ENCODE measurements around the gene CDCP2.

Gene CDCP2

GRCh38 chr1:54144366-54144765 is 8.4 kb downstream of the CDCP2 start:
- Histone ChIP-seq H2BK120ac (ENCODE audit: low read depth, low read length) (no peak overlapping the region), H4K8ac (ENCODE audit: low read length) (no peak overlapping the region), H3K9me3 (ENCODE audit: control insufficient read depth, low read length) (no peaks in the 10 kb centered on the region), H2BK15ac (ENCODE audit: low read depth, poor library complexity, severe bottlenecking) (no peak overlapping the region), H2AK5ac (ENCODE audit: low read length, severe bottlenecking) (peak overlapping the region; percentile 9), H3K14ac (ENCODE audit: low read length in 2 of 2) (no peak overlapping the region), H2AFZ (ENCODE audit: low read depth, low read length) (no peak overlapping the region), H3K27ac (ENCODE audit: low read length, poor library complexity, severe bottlenecking) (no peak overlapping the region), H2BK12ac (ENCODE audit: low read length in 2 of 2) (no peak overlapping the region), H3K4me3 (ENCODE audit: insufficient read depth in 1 of 2, low read depth in 1 of 2, low read length in 2 of 2) (no peak overlapping the region), H3K27me3 (ENCODE audit: control insufficient read depth in 1 of 2, insufficient read depth in 1 of 2, low read length in 2 of 2) (peaks cover 14 to 22% of the 10 kb centered on the region in 2 experiments), H4K91ac (ENCODE audit: low read length) (no peak overlapping the region), H3K18ac (ENCODE audit: low read depth in 1 of 2, low read length in 2 of 2) (no peak overlapping the region), H3K23ac (ENCODE audit: low read length in 2 of 2) (no peak overlapping the region), H3K79me1 (replicated peaks; ENCODE audit: low read length, poor library complexity, severe bottlenecking) (no peaks in the 10 kb centered on the region), H3K9ac (ENCODE audit: low read length) (no peak overlapping the region), H3K4ac (ENCODE audit: low read depth in 1 of 2, low read length in 2 of 2) (no peak overlapping the region), H2BK5ac (ENCODE audit: low read depth, low read length, poor library complexity, severe bottlenecking) (no peak overlapping the region), H3K36me3 (ENCODE audit: control insufficient read depth in 1 of 2, insufficient read depth in 2 of 2, low read depth in 1 of 2, low read length in 2 of 2) (no peaks in the 10 kb centered on the region), H3K4me2 (ENCODE audit: low read length, poor library complexity, severe bottlenecking) (no peak overlapping the region), H3K4me1 (ENCODE audit: control insufficient read depth, insufficient read depth, low read depth, low read length) (no peaks in the 10 kb centered on the region)
- 95% methylated on average over 11 of the region's 11 CpGs for WGBS
- no peak for DNase-seq

- no peak overlapping the region for H3K4ac ChIP-seq (ENCODE audit: low read depth in 1 of 2, low read length in 2 of 2)
- no peak overlapping the region for H3K4me2 ChIP-seq (ENCODE audit: low read length, poor library complexity, severe bottlenecking)
- DNase-seq = no peak
- no peak overlapping the region for H2BK15ac ChIP-seq (ENCODE audit: low read depth, poor library complexity, severe bottlenecking)
- H3K4me3 ChIP-seq (ENCODE audit: insufficient read depth in 1 of 2, low read depth in 1 of 2, low read length in 2 of 2) = no peak overlapping the region
- H3K36me3 ChIP-seq (ENCODE audit: control insufficient read depth in 1 of 2, insufficient read depth in 2 of 2, low read depth in 1 of 2, low read length in 2 of 2) = no peaks in the 10 kb centered on the region
- no peak overlapping the region for H2BK5ac ChIP-seq (ENCODE audit: low read depth, low read length, poor library complexity, severe bottlenecking)
- no peak overlapping the region for H3K14ac ChIP-seq (ENCODE audit: low read length in 2 of 2)
- no peak overlapping the region for H2BK12ac ChIP-seq (ENCODE audit: low read length in 2 of 2)
- no peak overlapping the region for H3K18ac ChIP-seq (ENCODE audit: low read depth in 1 of 2, low read length in 2 of 2)
- H3K79me1 ChIP-seq (replicated peaks; ENCODE audit: low read length, poor library complexity, severe bottlenecking) = no peaks in the 10 kb centered on the region
- H2BK120ac ChIP-seq (ENCODE audit: low read depth, low read length) = no peak overlapping the region
- H3K9ac ChIP-seq (ENCODE audit: low read length) = no peak overlapping the region
- H4K91ac ChIP-seq (ENCODE audit: low read length) = no peak overlapping the region
- H2AK5ac ChIP-seq (ENCODE audit: low read length, severe bottlenecking) = peak overlapping the region; percentile 1
- peaks cover 14 to 22% of the 10 kb centered on the region in 2 experiments for H3K27me3 ChIP-seq (ENCODE audit: control insufficient read depth in 1 of 2, insufficient read depth in 1 of 2, low read length in 2 of 2)
- H2AFZ ChIP-seq (ENCODE audit: low read depth, low read length) = no peak overlapping the region
- H4K8ac ChIP-seq (ENCODE audit: low read length) = no peak overlapping the region
- H3K27ac ChIP-seq (ENCODE audit: low read length, poor library complexity, severe bottlenecking) = no peak overlapping the region
- 76% methylated on average over 9 of the region's 9 CpGs for WGBS
- no peak overlapping the region for H3K23ac ChIP-seq (ENCODE audit: low read length in 2 of 2)
- peaks cover 9% of the 10 kb centered on the region for H3K4me1 ChIP-seq (ENCODE audit: control insufficient read depth, insufficient read depth, low read depth, low read length)
- no peaks in the 10 kb centered on the region for H3K9me3 ChIP-seq (ENCODE audit: control insufficient read depth, low read length)
Observed at GRCh38 chr1:54142146-54142900, 10.5 kb downstream of the CDCP2 start.

- Histone ChIP-seq H4K8ac (ENCODE audit: low read length) (no peak overlapping the region), H4K91ac (ENCODE audit: low read length) (no peak overlapping the region), H2BK120ac (ENCODE audit: low read depth, low read length) (no peak overlapping the region), H3K36me3 (ENCODE audit: control insufficient read depth in 1 of 2, insufficient read depth in 2 of 2, low read depth in 1 of 2, low read length in 2 of 2) (no peaks in the 10 kb centered on the region), H3K9ac (ENCODE audit: low read length) (no peak overlapping the region), H3K4ac (ENCODE audit: low read depth in 1 of 2, low read length in 2 of 2) (no peak overlapping the region), H3K9me3 (ENCODE audit: control insufficient read depth, low read length) (no peaks in the 10 kb centered on the region), H3K4me2 (ENCODE audit: low read length, poor library complexity, severe bottlenecking) (no peak overlapping the region), H2BK12ac (ENCODE audit: low read length in 2 of 2) (peak overlapping the region in 1 of 2 experiments; percentile 30), H3K23ac (ENCODE audit: low read length in 2 of 2) (no peak overlapping the region), H3K79me1 (replicated peaks; ENCODE audit: low read length, poor library complexity, severe bottlenecking) (no peaks in the 10 kb centered on the region), H2BK5ac (ENCODE audit: low read depth, low read length, poor library complexity, severe bottlenecking) (no peak overlapping the region), H3K27me3 (ENCODE audit: control insufficient read depth in 1 of 2, insufficient read depth in 1 of 2, low read length in 2 of 2) (peaks cover 14 to 22% of the 10 kb centered on the region in 2 experiments), H3K4me1 (ENCODE audit: control insufficient read depth, insufficient read depth, low read depth, low read length) (peaks cover 24% of the 10 kb centered on the region), H3K27ac (ENCODE audit: low read length, poor library complexity, severe bottlenecking) (no peak overlapping the region), H2AK5ac (ENCODE audit: low read length, severe bottlenecking) (peak overlapping the region; percentile 46), H2AFZ (ENCODE audit: low read depth, low read length) (peak overlapping the region; percentile 14), H3K14ac (ENCODE audit: low read length in 2 of 2) (no peak overlapping the region), H3K4me3 (ENCODE audit: insufficient read depth in 1 of 2, low read depth in 1 of 2, low read length in 2 of 2) (peak overlapping the region in 1 of 2 experiments; percentile 19), H3K18ac (ENCODE audit: low read depth in 1 of 2, low read length in 2 of 2) (no peak overlapping the region), H2BK15ac (ENCODE audit: low read depth, poor library complexity, severe bottlenecking) (no peak overlapping the region)
- 97% methylated on average over 12 of the region's 12 CpGs for WGBS
- no peak for DNase-seq
Observed at GRCh38 chr1:54139711-54140110, 13.1 kb downstream of the CDCP2 start.

- DNase-seq = no peak
- Histone ChIP-seq H3K27ac (ENCODE audit: low read length, poor library complexity, severe bottlenecking) (no peak overlapping the region), H3K4me3 (ENCODE audit: insufficient read depth in 1 of 2, low read depth in 1 of 2, low read length in 2 of 2) (no peak overlapping the region), H4K91ac (ENCODE audit: low read length) (no peak overlapping the region), H2AK5ac (ENCODE audit: low read length, severe bottlenecking) (peak overlapping the region; percentile 10), H4K8ac (ENCODE audit: low read length) (no peak overlapping the region), H3K4me1 (ENCODE audit: control insufficient read depth, insufficient read depth, low read depth, low read length) (peaks cover 28% of the 10 kb centered on the region), H3K9ac (ENCODE audit: low read length) (no peak overlapping the region), H2BK12ac (ENCODE audit: low read length in 2 of 2) (no peak overlapping the region), H3K23ac (ENCODE audit: low read length in 2 of 2) (no peak overlapping the region), H3K4me2 (ENCODE audit: low read length, poor library complexity, severe bottlenecking) (no peak overlapping the region), H3K9me3 (ENCODE audit: control insufficient read depth, low read length) (no peaks in the 10 kb centered on the region), H3K27me3 (ENCODE audit: control insufficient read depth in 1 of 2, insufficient read depth in 1 of 2, low read length in 2 of 2) (peaks cover 11 to 16% of the 10 kb centered on the region in 2 experiments), H3K14ac (ENCODE audit: low read length in 2 of 2) (no peak overlapping the region), H2BK5ac (ENCODE audit: low read depth, low read length, poor library complexity, severe bottlenecking) (no peak overlapping the region), H3K4ac (ENCODE audit: low read depth in 1 of 2, low read length in 2 of 2) (no peak overlapping the region), H2BK120ac (ENCODE audit: low read depth, low read length) (no peak overlapping the region), H2BK15ac (ENCODE audit: low read depth, poor library complexity, severe bottlenecking) (no peak overlapping the region), H3K18ac (ENCODE audit: low read depth in 1 of 2, low read length in 2 of 2) (no peak overlapping the region), H3K36me3 (ENCODE audit: control insufficient read depth in 1 of 2, insufficient read depth in 2 of 2, low read depth in 1 of 2, low read length in 2 of 2) (no peaks in the 10 kb centered on the region), H2AFZ (ENCODE audit: low read depth, low read length) (no peak overlapping the region), H3K79me1 (replicated peaks; ENCODE audit: low read length, poor library complexity, severe bottlenecking) (no peaks in the 10 kb centered on the region)
- 97% methylated on average over 1 of the region's 1 CpG for WGBS
Observed at GRCh38 chr1:54138994-54139393, 13.8 kb downstream of the CDCP2 start.
